ES-I3 (cell line): ENCODE measurements around the gene SMAD1.

Experiments
- H3K36me3 ChIP-seq: 2 replicates; pipeline ENCODE4 v1.6.1; 2013; ENCODE audit warnings: mild to moderate bottlenecking, low read length, control low read depth, moderate library complexity; ENCODE audit not compliant: insufficient read depth
- H3K4me1 ChIP-seq: 2 replicates; pipeline ENCODE4 v1.6.1; 2013; ENCODE audit warnings: mild to moderate bottlenecking, control low read depth, low read length; ENCODE audit not compliant: insufficient read depth
- H3K9ac ChIP-seq: 2 replicates; pipeline ENCODE4 v1.6.1; 2013; ENCODE audit warnings: low read depth, mild to moderate bottlenecking, low read length, moderate library complexity
- H3K9me3 ChIP-seq: 2 replicates; pipeline ENCODE4 v1.6.1; 2013; ENCODE audit warnings: mild to moderate bottlenecking, low read length, moderate library complexity; ENCODE audit not compliant: control insufficient read depth, insufficient read depth

The SMAD1 gene

DNA sequence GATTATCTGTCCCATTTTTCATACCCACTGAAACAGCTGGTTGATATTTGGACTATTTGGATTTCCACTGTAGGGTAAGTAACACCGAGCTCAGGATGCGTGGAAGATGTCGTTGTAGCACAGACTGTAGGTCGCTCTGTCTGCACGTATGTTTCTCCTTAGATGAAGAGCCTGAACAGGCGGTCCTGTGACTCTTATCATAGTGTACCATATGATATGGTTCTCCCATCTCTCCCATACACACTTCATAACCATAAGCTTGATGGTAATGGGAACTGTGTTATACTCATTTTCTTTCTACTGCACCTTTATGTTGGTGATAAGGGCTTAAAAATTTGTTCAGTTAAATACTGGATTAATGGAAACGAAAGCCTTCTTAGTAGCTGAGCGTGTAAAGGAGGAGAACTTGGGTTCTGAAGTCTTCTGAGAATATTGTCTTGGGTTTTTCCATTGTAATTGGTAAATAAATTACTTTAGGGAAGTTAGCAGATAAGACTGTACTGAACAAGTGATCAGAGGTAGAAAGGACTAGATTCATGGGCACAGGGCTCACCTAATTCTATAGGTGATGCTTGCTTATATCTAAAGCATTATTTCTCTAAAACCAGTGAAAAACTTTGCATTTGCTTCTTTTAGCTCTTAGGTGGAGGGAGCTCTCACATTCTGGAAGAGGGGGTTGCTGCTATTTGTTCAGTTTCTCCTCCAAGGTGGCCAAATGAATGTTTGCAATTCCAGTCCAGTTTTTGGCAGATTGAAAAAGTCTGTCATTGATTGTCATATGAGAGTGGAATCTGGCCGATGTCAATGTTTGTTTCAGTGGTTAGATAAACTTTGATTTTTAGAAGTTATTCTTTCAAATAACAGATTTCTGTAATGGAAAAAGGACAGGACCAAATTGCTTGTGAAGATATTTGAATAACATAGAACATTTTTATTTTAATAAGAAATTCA lies 15.8 kb downstream of the SMAD1 start:
- H3K36me3 ChIP-seq: no peaks in the 10 kb centered on the region
- peaks cover 3% of the 10 kb centered on the region; the same call in 1 of the 2 replicates for H3K4me1 ChIP-seq
- H3K9me3 ChIP-seq: no peaks in the 10 kb centered on the region
- H3K9ac ChIP-seq: no peak overlapping the region

DNA sequence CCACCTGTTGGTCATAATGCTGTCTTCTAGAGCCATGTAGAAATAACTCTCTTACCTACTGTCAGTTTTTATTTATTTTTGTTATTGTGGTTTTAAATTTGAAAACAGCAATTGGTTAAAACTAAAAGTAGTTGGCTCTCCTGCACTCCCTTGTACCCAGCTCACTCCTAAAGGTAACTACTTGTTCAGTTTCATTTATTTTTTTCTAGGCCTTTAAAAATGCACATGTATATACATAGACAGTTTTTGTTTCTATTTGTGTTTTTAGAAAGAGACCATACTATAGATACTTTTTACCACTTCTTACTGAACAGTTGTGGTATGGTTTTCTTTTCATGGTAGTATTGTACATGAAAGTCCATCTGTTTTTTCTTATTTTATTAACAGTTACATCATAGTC lies 16.8 kb downstream of the SMAD1 start:
- no peaks in the 10 kb centered on the region for H3K36me3 ChIP-seq
- peaks cover 6% of the 10 kb centered on the region; the same call in 1 of the 2 replicates for H3K4me1 ChIP-seq
- no peaks in the 10 kb centered on the region for H3K9me3 ChIP-seq
- no peak overlapping the region for H3K9ac ChIP-seq

GRCh38 chr4:145501051-145501660 lies 19.5 kb downstream of the SMAD1 start:
- Histone ChIP-seq H3K9me3 (no peaks in the 10 kb centered on the region), H3K4me1 (peaks cover 8% of the 10 kb centered on the region; the same call in 1 of the 2 replicates), H3K36me3 (no peaks in the 10 kb centered on the region), H3K9ac (no peak overlapping the region)

DNA sequence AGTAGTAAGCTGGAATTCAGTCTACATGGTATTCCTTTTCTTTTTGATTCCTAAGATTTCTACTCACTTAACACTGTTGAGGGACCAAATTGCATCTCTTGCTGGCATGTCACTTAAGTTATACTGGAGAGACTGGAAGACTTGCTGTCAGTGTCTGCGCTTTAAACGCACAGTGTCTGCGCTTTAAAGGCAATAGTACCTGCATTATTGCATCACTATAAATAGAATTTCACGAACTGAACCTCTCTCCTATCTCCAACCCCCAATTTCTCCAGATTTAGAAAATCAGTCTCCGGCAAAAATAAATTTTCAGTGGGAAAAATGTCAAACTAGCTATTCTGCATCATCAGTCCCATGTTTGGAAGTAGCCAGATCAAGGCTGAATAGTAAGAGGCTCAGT lies 21.2 kb downstream of the SMAD1 start:
- H3K4me1 ChIP-seq: peaks cover 13% of the 10 kb centered on the region; the same call in 1 of the 2 replicates
- H3K36me3 ChIP-seq: no peaks in the 10 kb centered on the region
- no peaks in the 10 kb centered on the region for H3K9me3 ChIP-seq
- H3K9ac ChIP-seq: no peak overlapping the region

DNA sequence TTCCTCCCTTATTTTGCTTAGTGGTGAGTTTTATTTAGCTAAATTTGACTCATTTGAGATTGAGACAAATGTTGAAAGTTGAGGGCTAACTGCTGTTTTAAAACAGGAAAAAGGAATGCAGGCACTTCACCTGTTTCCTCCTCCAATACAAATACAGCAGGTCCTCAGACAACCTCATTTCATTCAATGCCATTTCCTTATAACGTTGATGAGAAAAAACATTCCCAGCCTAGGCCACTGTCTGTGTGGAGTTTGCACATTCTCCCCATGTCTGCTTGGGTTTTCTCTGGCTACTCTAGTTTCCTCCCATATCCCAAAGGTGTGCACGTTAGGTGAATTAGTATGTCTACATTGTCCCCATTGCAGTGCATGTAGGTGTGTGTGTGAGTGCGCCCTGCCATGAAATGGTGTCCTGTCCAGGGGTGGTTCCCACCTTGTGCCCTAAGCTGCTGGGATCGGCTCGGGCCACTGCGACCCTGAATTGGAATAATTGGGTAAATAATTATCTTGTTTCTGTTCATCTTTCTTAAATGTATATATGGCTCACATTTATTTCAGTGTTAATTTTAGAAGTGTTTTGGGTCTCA lies 21.9 kb downstream of the SMAD1 start:
- Histone ChIP-seq H3K4me1 (peaks cover 17% of the 10 kb centered on the region; the same call in 1 of the 2 replicates), H3K9ac (no peak overlapping the region), H3K9me3 (no peaks in the 10 kb centered on the region), H3K36me3 (no peaks in the 10 kb centered on the region)

DNA sequence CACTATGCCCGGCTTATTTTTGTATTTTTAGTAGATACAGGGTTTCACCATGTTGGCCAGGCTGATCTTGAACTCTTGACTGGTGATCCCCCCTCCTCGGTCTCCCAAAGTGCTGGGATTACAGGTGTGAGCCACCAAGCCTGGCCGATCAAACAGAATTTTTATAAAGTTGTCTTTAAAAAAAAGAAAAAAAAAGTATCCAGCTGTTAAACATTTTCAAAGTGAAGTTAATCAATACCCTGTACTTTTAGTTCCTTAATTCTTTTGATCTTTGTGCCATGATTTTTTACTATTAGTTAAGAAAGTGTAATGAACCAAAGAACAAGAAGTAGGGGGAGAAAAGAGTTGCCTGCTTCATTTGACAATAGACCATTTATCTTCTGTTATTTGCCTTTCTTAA lies 24.3 kb downstream of the SMAD1 start:
- H3K4me1 ChIP-seq: peaks cover 17% of the 10 kb centered on the region; the same call in 1 of the 2 replicates
- H3K36me3 ChIP-seq: no peaks in the 10 kb centered on the region
- H3K9me3 ChIP-seq: no peaks in the 10 kb centered on the region
- H3K9ac ChIP-seq: no peak overlapping the region

DNA sequence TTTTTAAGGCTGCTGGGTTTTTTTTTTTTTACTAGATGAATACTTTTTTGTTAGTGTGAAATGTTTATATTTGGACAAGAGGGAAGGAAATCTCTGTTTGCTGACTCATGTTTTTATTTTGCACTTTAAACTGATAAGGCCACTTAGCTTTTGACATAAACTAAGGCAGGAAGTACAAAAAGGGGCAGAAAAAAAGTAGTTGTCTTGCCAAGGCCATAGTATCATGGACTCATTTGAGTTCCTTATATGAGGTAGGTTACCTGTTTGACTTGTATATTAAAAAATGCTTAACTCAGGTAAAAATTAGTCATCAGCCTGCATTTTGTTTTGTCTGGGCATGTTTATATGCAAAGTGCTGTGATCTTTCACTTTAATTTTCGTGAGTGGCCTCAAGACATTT lies 26.0 kb downstream of the SMAD1 start:
- Histone ChIP-seq H3K9ac (no peak overlapping the region), H3K36me3 (no peaks in the 10 kb centered on the region), H3K4me1 (peaks cover 17% of the 10 kb centered on the region; the same call in 1 of the 2 replicates), H3K9me3 (peaks cover 11% of the 10 kb centered on the region; the same call in 1 of the 2 replicates)

GRCh38 chr4:145511913-145512522 lies 30.4 kb downstream of the SMAD1 start:
- Histone ChIP-seq H3K9me3 (peaks cover 11% of the 10 kb centered on the region; the same call in 1 of the 2 replicates), H3K36me3 (no peaks in the 10 kb centered on the region), H3K4me1 (peaks cover 9% of the 10 kb centered on the region; the same call in 1 of the 2 replicates), H3K9ac (no peak overlapping the region)

DNA sequence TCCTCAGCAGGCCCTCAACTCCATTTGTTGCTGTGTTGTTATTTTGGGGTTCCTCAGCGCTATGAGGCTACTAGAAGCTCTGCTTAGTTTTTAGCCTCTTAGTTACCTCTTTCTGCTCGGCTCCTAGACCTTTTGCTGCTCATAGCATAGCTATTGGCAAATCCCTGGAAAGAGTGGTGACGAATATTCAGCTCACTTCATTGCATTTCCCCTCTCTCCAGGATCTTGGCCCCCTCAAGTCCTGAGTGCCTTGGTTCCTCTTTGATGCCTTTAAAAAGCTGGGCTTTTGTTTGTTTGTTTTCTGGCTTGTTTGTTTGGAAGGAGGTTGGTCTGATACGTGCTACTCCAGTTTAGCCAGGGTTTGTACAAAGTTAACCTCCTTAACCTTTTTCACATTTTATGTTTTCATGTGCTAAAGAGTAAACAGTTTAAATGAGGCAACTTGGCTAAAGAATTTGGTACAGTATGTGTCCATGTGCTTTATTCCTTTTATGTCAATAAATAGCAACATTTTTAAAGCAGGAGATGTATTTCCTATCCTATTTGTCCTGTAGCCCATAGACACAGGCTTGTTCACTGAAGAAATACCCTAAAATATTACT lies 31.5 kb downstream of the SMAD1 start:
- H3K36me3 ChIP-seq: no peaks in the 10 kb centered on the region
- no peak overlapping the region for H3K9ac ChIP-seq
- peaks cover 11% of the 10 kb centered on the region; the same call in 1 of the 2 replicates for H3K9me3 ChIP-seq
- H3K4me1 ChIP-seq: peaks cover 1% of the 10 kb centered on the region; the same call in 1 of the 2 replicates

DNA sequence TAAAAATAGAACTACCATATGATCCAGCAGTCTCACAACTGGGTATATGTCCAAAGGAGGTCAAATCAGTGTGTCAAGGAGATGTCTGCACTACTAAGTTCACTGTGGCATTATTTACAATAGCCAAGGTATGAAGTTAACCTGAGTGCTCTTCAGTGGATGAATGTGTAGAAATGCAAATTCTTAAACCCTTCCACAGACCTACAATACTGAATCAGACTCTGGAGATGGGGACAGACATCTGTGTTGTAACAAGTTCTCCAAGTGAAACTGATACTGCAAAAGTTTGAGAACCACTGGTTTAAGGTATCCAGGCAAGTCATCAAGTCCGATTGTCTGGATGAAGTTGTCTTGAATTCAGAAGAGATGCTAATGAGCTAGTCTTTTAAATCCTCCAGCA lies 38.5 kb downstream of the SMAD1 start:
- Histone ChIP-seq H3K9ac (no peak overlapping the region), H3K36me3 (no peaks in the 10 kb centered on the region), H3K9me3 (no peaks in the 10 kb centered on the region), H3K4me1 (0 out of 2 replicates have a peak, but pooled peaks cover under 1% of the 10 kb centered on the region)

DNA sequence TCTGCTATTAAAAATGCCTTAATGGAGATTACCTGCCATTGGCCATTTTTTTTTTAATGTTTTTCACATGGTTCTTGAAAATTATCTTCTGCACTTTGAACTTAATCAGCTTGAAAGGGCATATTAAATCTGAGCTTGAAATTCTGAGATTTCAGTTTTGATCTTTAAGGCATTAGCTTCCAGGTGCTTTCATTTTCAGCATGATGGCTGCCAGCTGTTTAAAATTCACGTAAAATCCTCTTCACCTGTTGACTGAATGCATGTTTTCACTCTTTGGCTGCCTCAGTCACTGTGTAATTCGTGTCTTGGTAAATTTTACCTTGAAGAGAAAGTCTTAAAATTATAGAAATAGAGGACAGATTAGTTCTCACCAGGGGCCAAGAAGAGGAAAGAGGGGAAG lies 39.6 kb downstream of the SMAD1 start:
- Histone ChIP-seq H3K9ac (no peak overlapping the region), H3K4me1 (0 out of 2 replicates have a peak, but pooled peaks cover 3% of the 10 kb centered on the region), H3K9me3 (no peaks in the 10 kb centered on the region), H3K36me3 (no peaks in the 10 kb centered on the region)

GRCh38 chr4:145523117-145523516 lies 41.5 kb downstream of the SMAD1 start:
- H3K9me3 ChIP-seq: no peaks in the 10 kb centered on the region
- no peak overlapping the region for H3K9ac ChIP-seq
- H3K36me3 ChIP-seq: no peaks in the 10 kb centered on the region
- 0 out of 2 replicates have a peak, but pooled peaks cover 3% of the 10 kb centered on the region for H3K4me1 ChIP-seq

- 0 out of 2 replicates have a peak, but pooled peaks cover 3% of the 10 kb centered on the region for H3K4me1 ChIP-seq
- H3K9ac ChIP-seq: no peak overlapping the region
- no peaks in the 10 kb centered on the region for H3K36me3 ChIP-seq
Observed at GRCh38 chr4:145524552-145524951, 42.9 kb downstream of the SMAD1 start.

More at GRCh38 chr4:145524552-145524951, 42.9 kb downstream of the SMAD1 start:
- no peaks in the 10 kb centered on the region for H3K9me3 ChIP-seq
